ENCODE data around the gene TEX29.
A peak's percentile ranks its signal among the peaks of the same experiment; 100 is the strongest.

The TEX29 gene

DNA sequence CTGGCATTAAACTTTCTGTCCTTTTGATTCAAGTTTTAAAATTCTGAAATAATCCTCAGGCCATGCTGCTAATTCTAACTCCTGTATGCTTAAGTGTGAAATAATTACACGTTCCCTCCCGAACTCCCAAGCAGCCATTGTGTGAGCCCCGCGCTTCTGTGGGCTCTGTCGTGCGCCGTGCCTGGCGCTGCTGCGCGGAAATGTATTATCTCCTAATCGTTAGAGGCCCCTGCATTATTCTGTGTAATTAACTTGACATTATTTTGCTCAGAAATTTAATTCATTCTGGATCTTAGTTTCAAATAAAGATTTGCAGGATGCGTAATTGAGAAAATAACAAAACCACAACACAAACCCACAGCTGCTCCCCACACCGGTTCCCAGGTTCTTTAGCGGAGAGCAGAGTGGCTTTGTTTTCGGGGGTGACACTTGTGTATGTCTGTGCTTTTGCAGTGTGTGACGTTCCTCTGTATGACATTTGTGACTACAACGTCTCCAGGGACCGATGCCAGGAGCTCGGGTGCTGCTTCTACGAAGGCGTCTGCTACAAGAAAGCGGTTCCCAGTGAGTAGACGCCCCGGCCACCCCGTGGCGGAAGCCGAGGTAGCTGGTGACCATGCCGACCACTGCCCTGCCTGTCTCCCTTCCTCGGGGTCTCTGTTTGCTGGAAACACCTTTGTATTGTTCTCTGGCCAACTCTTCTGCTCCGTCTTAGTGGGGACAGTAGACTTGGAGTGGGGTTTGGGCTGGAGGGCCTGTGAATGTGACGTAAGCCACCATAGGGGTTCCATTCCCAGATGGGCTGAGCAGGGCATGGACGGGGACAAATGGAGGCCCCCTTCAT lies 7.5 kb downstream of the TEX29 start:
- no peak for TF ChIP-seq Cebpa-rat (IDR thresholded peaks at IDR 0.05)

DNA sequence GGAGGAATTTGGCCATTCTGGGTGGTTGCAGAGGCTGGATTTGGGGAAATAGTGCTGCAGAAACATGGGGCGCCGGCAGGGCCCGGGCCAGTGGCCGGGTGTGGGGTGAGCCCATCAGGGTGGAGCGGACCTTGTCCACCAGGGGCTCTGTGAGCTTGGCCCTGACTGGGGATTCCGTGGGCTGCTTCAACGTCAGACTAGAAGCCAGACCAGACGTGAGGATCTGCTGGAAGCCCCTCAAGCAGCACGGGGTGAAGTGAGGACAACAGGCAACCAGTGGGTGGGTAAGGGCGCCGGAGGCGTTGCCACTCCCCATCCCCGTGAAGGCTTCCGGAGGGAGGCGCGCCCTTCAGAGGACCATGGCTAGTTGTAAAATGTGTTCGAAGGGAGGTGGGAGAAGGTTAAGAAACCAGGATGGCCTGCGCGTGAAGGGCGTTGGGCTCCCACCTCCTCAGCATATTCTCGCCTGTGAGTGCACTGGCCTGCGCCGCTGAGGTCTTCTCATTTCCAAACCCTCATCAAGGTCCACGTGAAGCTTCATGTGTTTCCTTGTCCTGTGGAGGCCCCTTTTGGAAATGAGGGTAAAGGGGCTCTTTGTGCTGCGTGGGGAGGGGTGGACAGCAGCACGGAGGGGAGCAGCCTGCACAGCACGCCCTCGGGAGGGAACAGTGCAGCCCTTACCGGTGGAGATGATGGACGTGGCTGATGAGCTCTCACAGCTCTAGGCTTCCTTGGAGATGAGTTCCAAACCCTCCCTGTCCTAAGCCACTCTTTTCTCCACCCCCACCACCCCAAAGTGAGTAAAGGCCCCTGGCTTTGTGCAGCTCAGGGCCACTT lies 8.3 kb downstream of the TEX29 start:
- Histone ChIP-seq H3K4me2 (no peak overlapping the region), H3K9ac (no peak overlapping the region), H3K4me3 (no peak overlapping the region), H3K27ac (no peak overlapping the region), H3K9me3 (replicated peaks in 1 of 11) (peaks cover 0 to 12% (median 3%) of the 10 kb centered on the region in 11 experiments; a peak in 8 of 22 replicates), H4K20me1 (peaks cover 0 to 8% (median 0%) of the 10 kb centered on the region in 11 experiments; a peak in 5 of 22 replicates), H3K27me3 (no peaks in the 10 kb centered on the region; a peak in 1 of 22 replicates), H3K4me1 (peaks cover 11 to 31% (median 16%) of the 10 kb centered on the region in 10 experiments), H3K36me3 (no peaks in the 10 kb centered on the region)
- TF ChIP-seq Cebpa-rat (IDR thresholded peaks at IDR 0.05) = no peak

More for the DNA sequence above, 7.5 kb downstream of the TEX29 start:
- no peak overlapping the region for H3K4me3 ChIP-seq
- H3K36me3 ChIP-seq = no peaks in the 10 kb centered on the region
- no peaks in the 10 kb centered on the region; a peak in 1 of 22 replicates for H3K27me3 ChIP-seq
- no peak overlapping the region; a peak in 1 of 22 replicates for H3K4me2 ChIP-seq
- no peak overlapping the region for H3K27ac ChIP-seq
- H3K9ac ChIP-seq = no peak overlapping the region
- peaks cover 0 to 3% (median 0%) of the 10 kb centered on the region in 11 experiments; a peak in 1 of 22 replicates for H3K9me3 ChIP-seq (replicated peaks in 1 of 11)
- H4K20me1 ChIP-seq = peaks cover 0 to 16% (median 0%) of the 10 kb centered on the region in 11 experiments; a peak in 6 of 22 replicates
- peaks cover 13 to 40% (median 24%) of the 10 kb centered on the region in 10 experiments for H3K4me1 ChIP-seq

DNA sequence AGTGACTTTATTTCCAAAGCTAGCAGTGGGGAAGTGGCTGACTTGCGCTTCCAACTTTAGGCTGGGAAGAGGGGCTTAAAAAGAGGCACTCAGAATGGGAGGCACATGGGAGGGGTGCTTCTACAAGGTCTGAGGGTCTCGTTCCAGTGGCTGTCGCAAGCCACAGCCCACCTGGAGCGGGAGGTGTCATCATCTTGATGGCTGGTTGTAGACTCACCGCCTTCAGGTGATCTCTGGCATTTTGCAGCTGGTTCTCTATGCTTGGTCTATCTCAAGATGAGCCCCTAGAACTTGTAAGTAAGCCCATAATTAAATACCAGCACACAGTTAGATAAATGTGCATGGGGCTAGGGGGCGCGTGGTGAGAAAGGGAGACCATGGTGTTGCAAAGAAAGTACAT lies 9.2 kb downstream of the TEX29 start:
- H4K20me1 ChIP-seq = no peaks in the 10 kb centered on the region; a peak in 4 of 22 replicates
- H3K36me3 ChIP-seq = no peaks in the 10 kb centered on the region; a peak in 1 of 22 replicates
- no peak overlapping the region for H3K9ac ChIP-seq
- no peaks in the 10 kb centered on the region; a peak in 1 of 22 replicates for H3K27me3 ChIP-seq
- H3K9me3 ChIP-seq (replicated peaks in 1 of 11) = peaks cover 5 to 19% (median 12%) of the 10 kb centered on the region in 11 experiments; a peak in 19 of 22 replicates
- no peak overlapping the region for H3K27ac ChIP-seq
- H3K4me2 ChIP-seq = no peak overlapping the region
- H3K4me3 ChIP-seq = no peak overlapping the region
- peaks cover 2 to 23% (median 8%) of the 10 kb centered on the region in 10 experiments; a peak in 19 of 20 replicates for H3K4me1 ChIP-seq
- TF ChIP-seq Cebpa-rat (IDR thresholded peaks at IDR 0.05) = no peak

DNA sequence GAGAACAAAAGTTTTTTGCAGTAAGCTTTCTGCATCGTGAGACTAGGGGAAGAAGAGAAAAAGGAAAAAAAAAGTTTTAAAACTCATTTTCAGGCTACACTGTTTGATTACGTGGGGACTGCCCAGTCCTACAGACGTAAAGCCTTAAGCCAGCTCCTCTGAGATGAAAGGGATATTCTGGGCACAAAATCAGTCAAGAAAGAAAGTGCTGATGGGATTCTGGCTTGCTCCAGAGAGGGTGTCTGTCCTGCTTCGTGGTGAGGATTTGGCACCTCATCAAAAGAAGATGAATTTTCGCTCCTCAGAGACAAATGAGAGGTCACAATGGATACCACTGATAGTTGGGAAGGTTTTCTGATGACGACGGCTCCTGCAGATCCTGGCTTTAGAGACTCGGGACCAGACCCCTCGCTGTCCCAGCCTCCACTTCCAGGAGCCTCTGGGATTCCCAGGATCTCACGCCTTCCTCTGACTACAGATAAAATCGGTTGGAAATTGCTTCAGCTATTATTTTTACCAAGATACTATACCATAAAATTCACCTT lies 9.7 kb downstream of the TEX29 start:
- H3K36me3 ChIP-seq = no peaks in the 10 kb centered on the region; a peak in 1 of 22 replicates
- no peak overlapping the region for H3K9ac ChIP-seq
- no peaks in the 10 kb centered on the region for H3K27me3 ChIP-seq
- no peak for TF ChIP-seq Cebpa-rat (IDR thresholded peaks at IDR 0.05)
- H4K20me1 ChIP-seq = no peaks in the 10 kb centered on the region; a peak in 2 of 22 replicates
- no peak overlapping the region for H3K4me3 ChIP-seq
- H3K4me2 ChIP-seq = no peak overlapping the region
- no peak overlapping the region for H3K27ac ChIP-seq
- peaks cover 0 to 18% (median 3%) of the 10 kb centered on the region in 10 experiments; a peak in 13 of 20 replicates for H3K4me1 ChIP-seq
- peaks cover 6 to 21% (median 15%) of the 10 kb centered on the region in 11 experiments; a peak in 19 of 22 replicates for H3K9me3 ChIP-seq (replicated peaks in 1 of 11)

DNA sequence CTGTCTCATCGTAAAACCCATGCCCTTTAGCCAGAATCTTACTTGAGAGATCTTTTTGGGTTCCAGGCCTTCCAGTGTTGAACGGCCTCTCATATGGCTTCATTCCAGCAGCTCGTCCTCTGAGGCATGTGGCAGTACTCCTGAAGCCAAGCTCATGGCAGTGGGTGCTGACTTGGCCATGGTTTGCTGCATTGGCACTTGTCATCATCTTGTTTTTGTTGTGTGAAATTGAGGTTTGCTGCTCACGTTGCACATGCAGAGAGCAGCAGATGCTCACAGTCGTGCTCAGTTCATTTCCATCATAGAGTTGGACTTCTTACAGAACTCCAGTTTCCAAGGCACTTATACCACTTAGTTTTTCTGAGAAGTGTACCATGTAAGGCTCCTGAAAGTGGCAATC lies 14.9 kb downstream of the TEX29 start:
- H3K36me3 ChIP-seq = no peaks in the 10 kb centered on the region; a peak in 1 of 22 replicates
- H3K4me2 ChIP-seq = no peak overlapping the region
- peaks cover 0 to 7% (median 0%) of the 10 kb centered on the region in 10 experiments; a peak in 6 of 20 replicates for H3K4me1 ChIP-seq
- TF ChIP-seq Cebpa-rat (IDR thresholded peaks at IDR 0.05) = no peak
- no peaks in the 10 kb centered on the region for H4K20me1 ChIP-seq
- H3K9me3 ChIP-seq (replicated peaks in 1 of 11) = peaks cover 6 to 21% (median 15%) of the 10 kb centered on the region in 11 experiments; a peak in 19 of 22 replicates
- no peak overlapping the region for H3K27ac ChIP-seq
- H3K27me3 ChIP-seq = no peaks in the 10 kb centered on the region
- H3K9ac ChIP-seq = no peak overlapping the region
- no peak overlapping the region for H3K4me3 ChIP-seq

DNA sequence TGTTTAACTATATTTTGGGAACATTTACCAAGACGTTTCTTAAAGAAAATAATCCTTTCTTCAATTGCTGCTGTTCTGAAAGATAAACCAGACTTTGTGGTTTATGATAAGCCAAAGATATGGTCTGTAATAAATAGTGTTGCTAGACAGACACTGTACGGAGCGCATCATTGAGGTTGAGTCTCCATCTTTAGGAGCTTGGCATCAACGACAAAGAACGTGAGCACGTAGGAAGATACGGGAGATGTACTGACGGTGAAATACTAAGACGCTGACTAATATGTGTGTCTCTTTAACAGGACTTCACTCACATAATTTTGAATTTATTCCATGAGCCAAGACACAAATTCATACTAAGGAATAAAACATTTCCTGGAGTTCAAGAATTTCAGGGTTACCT lies 16.2 kb downstream of the TEX29 start:
- no peaks in the 10 kb centered on the region for H3K27me3 ChIP-seq
- H3K4me3 ChIP-seq = no peak overlapping the region
- TF ChIP-seq Cebpa-rat (IDR thresholded peaks at IDR 0.05) = no peak
- H3K4me1 ChIP-seq = peaks cover 0 to 7% (median 0%) of the 10 kb centered on the region in 10 experiments; a peak in 6 of 20 replicates
- no peak overlapping the region for H3K9ac ChIP-seq
- no peaks in the 10 kb centered on the region; a peak in 1 of 22 replicates for H3K36me3 ChIP-seq
- no peak overlapping the region for H3K4me2 ChIP-seq
- no peaks in the 10 kb centered on the region for H4K20me1 ChIP-seq
- H3K27ac ChIP-seq = no peak overlapping the region
- peaks cover 6 to 21% (median 15%) of the 10 kb centered on the region in 11 experiments; a peak in 19 of 22 replicates for H3K9me3 ChIP-seq (replicated peaks in 1 of 11)

DNA sequence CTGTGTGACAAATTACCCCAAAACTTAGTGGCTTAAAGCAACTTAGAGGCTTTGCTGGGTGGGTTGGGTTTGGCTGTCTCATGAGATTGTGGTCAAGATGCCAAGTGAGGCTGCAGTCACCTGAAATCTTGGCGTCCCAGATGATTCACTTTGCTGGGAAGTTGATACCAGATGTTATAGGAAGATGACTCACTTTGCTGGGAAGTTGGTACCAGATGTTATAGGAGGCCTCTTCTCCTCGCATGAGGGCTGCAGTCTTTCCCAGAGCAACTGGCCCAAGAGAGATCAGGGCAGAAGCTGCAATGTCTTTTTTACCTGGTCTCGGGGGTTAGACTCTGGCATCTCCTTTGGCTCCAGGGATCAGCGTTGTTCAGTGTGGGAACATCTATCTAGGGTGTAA lies 16.8 kb downstream of the TEX29 start:
- H3K36me3 ChIP-seq = no peaks in the 10 kb centered on the region; a peak in 1 of 22 replicates
- no peaks in the 10 kb centered on the region for H3K27me3 ChIP-seq
- no peak overlapping the region for H3K9ac ChIP-seq
- no peak overlapping the region for H3K4me3 ChIP-seq
- peaks cover 6 to 21% (median 15%) of the 10 kb centered on the region in 11 experiments; a peak in 19 of 22 replicates for H3K9me3 ChIP-seq (replicated peaks in 1 of 11)
- no peaks in the 10 kb centered on the region for H4K20me1 ChIP-seq
- H3K4me2 ChIP-seq = 0 out of 22 replicates have a peak overlapping the region, but pooled peaks of 1 of the 11 experiments have one; percentile 3
- H3K27ac ChIP-seq = no peak overlapping the region
- H3K4me1 ChIP-seq = peaks cover 0 to 6% (median 0%) of the 10 kb centered on the region in 10 experiments; a peak in 6 of 20 replicates
- no peak for TF ChIP-seq Cebpa-rat (IDR thresholded peaks at IDR 0.05)

DNA sequence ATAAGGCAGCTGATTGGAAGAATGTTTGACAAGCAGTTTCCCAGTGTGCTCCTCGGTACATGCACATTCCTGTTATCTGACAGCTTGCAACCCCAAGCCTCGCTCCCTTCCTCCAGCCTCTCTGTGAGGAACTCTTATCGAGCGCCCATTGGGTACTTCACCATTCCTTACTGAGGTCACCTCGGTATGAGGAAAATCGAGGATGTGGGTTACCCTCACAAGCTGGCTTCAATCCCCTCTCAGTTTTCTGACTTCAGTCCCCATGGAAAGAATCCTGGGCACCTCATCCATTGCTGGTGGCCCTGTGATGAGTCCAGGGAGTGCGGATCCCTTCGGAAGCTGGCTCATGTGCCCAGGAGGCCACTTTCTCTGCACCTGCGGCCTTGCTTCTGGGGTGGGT lies 17.3 kb downstream of the TEX29 start:
- Histone ChIP-seq H3K9ac (no peak overlapping the region), H3K27me3 (no peaks in the 10 kb centered on the region), H3K4me1 (peaks cover 0 to under 1% (median 0%) of the 10 kb centered on the region in 10 experiments; a peak in 3 of 20 replicates), H3K4me2 (no peak overlapping the region), H3K36me3 (no peaks in the 10 kb centered on the region; a peak in 1 of 22 replicates), H3K4me3 (no peak overlapping the region), H3K9me3 (replicated peaks in 1 of 11) (peaks cover 6 to 20% (median 15%) of the 10 kb centered on the region in 11 experiments; a peak in 19 of 22 replicates), H3K27ac (no peak overlapping the region), H4K20me1 (no peaks in the 10 kb centered on the region)
- TF ChIP-seq Cebpa-rat (IDR thresholded peaks at IDR 0.05) = no peak

Data from BLaER1 treated with 17β-estradiol and CSF1 and Interleukin-3, amounts not matched to agents 10 nM and 100 nM (cell line).